Erythroblast (primary cell): ENCODE data around the gene GPR160.

Source experiments
- GATA1 ChIP-seq: IDR thresholded peaks from 2 replicates; pipeline ENCODE4 v1.6.1; 2011; ENCODE audit warnings: low read depth, mild to moderate bottlenecking, control low read depth, low read length, moderate library complexity
- POLR2A ChIP-seq: IDR thresholded peaks from 2 replicates; pipeline ENCODE4 v1.6.1; 2011; ENCODE audit warnings: mild to moderate bottlenecking, low read length

DNA sequence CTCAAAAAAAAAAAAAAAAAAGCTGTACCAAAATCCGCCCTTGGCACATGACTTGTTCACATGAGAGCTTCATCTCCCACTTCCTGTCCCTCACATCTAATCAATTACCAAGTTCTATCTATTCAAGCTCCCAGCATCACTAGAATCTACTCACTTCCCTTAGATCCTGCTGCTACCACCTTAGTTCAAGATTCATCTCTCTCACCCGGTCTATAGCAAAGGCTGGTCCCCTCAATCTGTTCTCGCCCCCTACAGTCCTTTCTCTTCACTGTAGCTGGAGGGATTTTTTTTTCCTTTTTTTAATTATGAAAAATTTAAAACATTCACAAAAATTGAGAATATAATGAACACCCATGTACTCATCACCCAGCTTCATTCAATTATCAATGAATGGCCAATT, 16.7 kb upstream of the GPR160 start:
- TF ChIP-seq POLR2A (no peak), GATA1 (no peak)
